ENCODE measurements around the gene HCAR1.
"Not testable (repeated sequence)": the region's sequence is repeated elsewhere in the genome, so short reads cannot be mapped to it uniquely, and the experiment has no call there.

Gene HCAR1

DNA sequence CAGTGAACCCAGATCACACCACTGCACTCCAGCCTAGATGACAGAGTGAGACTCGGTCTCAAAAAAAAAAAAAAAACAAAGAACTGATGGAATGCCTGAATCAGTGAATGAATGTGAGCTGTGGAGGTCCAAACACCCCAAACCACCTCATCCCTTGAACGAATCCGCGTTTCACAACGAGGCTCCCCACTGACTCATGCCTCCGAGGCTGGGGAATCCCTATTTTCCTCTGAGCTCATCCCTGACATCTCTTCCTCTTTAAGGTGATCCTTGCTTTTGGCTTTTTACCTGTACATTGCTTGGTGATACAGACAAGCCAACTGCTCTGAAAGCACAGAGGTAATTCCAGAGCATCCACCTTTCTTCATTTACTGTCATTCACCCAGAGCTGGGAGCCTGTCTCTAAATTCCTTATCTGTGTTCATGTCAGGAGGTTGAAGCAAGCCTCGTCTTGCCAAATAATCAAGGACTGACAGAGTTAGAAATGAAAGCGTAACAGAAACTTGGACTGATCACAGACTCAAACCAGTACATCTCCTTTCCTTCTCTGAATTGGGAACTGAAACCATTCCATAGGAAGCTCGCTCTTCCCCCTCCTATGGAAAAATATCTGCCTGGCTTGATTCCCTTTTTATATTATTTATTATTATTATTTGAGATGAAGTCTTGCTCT is 30.5 kb downstream of the HCAR1 start:
- not testable (repeated sequence) for H3K36me3 ChIP-seq (ENCODE audit: control insufficient read depth, insufficient read depth, low read length); H3K27me3 ChIP-seq (ENCODE audit: control insufficient read depth, insufficient read depth, low read length); DNase-seq (ENCODE audit: low read depth, low spot score); H3K4me3 ChIP-seq (ENCODE audit: low read length); H3K9me3 ChIP-seq (ENCODE audit: control insufficient read depth, insufficient read depth, low read length); H3K4me1 ChIP-seq (ENCODE audit: control insufficient read depth, insufficient read depth, low read length); H3K27ac ChIP-seq (ENCODE audit: low read length)
- no CpG with 5 or more reads among the region's 9 CpGs for WGBS (ENCODE audit: insufficient coverage, insufficient read length)

GRCh38 chr12:122696922-122697321 is 33.7 kb downstream of the HCAR1 start:
- H3K27me3 ChIP-seq (ENCODE audit: control insufficient read depth, insufficient read depth, low read length); DNase-seq (ENCODE audit: low read depth, low spot score); H3K36me3 ChIP-seq (ENCODE audit: control insufficient read depth, insufficient read depth, low read length); H3K4me1 ChIP-seq (ENCODE audit: control insufficient read depth, insufficient read depth, low read length); H3K27ac ChIP-seq (ENCODE audit: low read length); H3K4me3 ChIP-seq (ENCODE audit: low read length); H3K9me3 ChIP-seq (ENCODE audit: control insufficient read depth, insufficient read depth, low read length): not testable (repeated sequence)
- no CpG with 5 or more reads among the region's 2 CpGs for WGBS (ENCODE audit: insufficient coverage, insufficient read length)

GRCh38 chr12:122691566-122691965 is 39.1 kb downstream of the HCAR1 start:
- Histone ChIP-seq H3K4me1 (ENCODE audit: control insufficient read depth, insufficient read depth, low read length) (no peaks in the 10 kb centered on the region), H3K27ac (ENCODE audit: low read length) (no peak overlapping the region), H3K9me3 (ENCODE audit: control insufficient read depth, insufficient read depth, low read length) (no peaks in the 10 kb centered on the region), H3K4me3 (ENCODE audit: low read length) (no peak overlapping the region), H3K36me3 (ENCODE audit: control insufficient read depth, insufficient read depth, low read length) (no peaks in the 10 kb centered on the region), H3K27me3 (ENCODE audit: control insufficient read depth, insufficient read depth, low read length) (no peaks in the 10 kb centered on the region)
- WGBS (ENCODE audit: insufficient coverage, insufficient read length) = no CpG with 5 or more reads among the region's 3 CpGs
- no peak for DNase-seq (ENCODE audit: low read depth, low spot score)

GRCh38 chr12:122688291-122688690 is 42.4 kb downstream of the HCAR1 start:
- no CpG with 5 or more reads among the region's 3 CpGs for WGBS (ENCODE audit: insufficient coverage, insufficient read length)
- H3K27ac ChIP-seq (ENCODE audit: low read length) = no peak overlapping the region
- H3K4me1 ChIP-seq (ENCODE audit: control insufficient read depth, insufficient read depth, low read length) = no peaks in the 10 kb centered on the region

DNA sequence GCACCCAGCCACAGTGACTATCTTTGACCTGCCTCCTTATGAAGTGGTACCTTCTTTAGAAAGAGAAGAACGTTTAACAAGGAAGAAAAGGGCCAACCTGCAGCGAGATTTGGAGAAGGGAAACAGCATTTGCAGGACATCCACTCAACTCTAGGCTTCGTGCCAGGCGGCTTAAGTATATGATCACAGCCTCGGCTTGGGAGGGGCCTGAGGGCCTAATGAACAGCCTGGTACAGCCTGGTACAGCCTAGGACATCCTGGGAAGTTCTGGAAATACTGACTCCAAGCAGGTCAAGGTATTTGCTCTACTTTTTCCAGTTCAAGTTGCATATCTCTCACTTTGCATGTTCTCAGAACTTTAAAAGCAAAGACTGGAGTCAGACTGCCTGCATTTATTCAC is 43.6 kb downstream of the HCAR1 start:
- WGBS (ENCODE audit: insufficient coverage, insufficient read length) = no CpG with 5 or more reads among the region's 5 CpGs
- Histone ChIP-seq H3K4me1 (ENCODE audit: control insufficient read depth, insufficient read depth, low read length) (no peaks in the 10 kb centered on the region), H3K27me3 (ENCODE audit: control insufficient read depth, insufficient read depth, low read length) (no peaks in the 10 kb centered on the region; the same call in 1 of the 2 replicates), H3K4me3 (ENCODE audit: low read length) (no peak overlapping the region), H3K27ac (ENCODE audit: low read length) (no peak overlapping the region), H3K9me3 (ENCODE audit: control insufficient read depth, insufficient read depth, low read length) (no peaks in the 10 kb centered on the region), H3K36me3 (ENCODE audit: control insufficient read depth, insufficient read depth, low read length) (no peaks in the 10 kb centered on the region)
- no peak for DNase-seq (ENCODE audit: low read depth, low spot score)

More at GRCh38 chr12:122688291-122688690, 42.4 kb downstream of the HCAR1 start:
- DNase-seq (ENCODE audit: low read depth, low spot score) = no peak
- H3K9me3 ChIP-seq (ENCODE audit: control insufficient read depth, insufficient read depth, low read length) = no peaks in the 10 kb centered on the region
- H3K4me3 ChIP-seq (ENCODE audit: low read length) = no peak overlapping the region
- H3K27me3 ChIP-seq (ENCODE audit: control insufficient read depth, insufficient read depth, low read length) = no peaks in the 10 kb centered on the region
- H3K36me3 ChIP-seq (ENCODE audit: control insufficient read depth, insufficient read depth, low read length) = no peaks in the 10 kb centered on the region

DNA sequence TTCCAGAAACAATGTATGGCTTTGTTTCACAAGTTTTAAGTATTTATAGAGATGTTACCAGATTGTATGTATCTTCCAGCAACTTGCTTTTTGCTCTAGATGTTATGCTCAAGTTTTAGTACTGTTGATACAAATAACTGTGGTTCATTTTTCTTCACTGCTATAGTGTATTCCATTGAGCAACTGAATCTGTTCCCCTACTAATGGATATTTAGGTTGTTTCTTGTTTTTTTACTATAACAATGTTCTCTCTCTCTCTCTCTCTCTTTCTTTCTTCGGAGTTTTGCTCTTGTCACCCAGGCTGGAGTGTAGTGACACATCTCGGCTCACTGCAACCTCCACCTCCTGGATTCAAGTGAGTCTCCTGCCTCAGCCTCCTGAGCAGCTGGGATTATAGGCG is 44.1 kb downstream of the HCAR1 start:
- Histone ChIP-seq H3K4me1 (ENCODE audit: control insufficient read depth, insufficient read depth, low read length) (no peaks in the 10 kb centered on the region), H3K9me3 (ENCODE audit: control insufficient read depth, insufficient read depth, low read length) (no peaks in the 10 kb centered on the region), H3K4me3 (ENCODE audit: low read length) (no peak overlapping the region), H3K36me3 (ENCODE audit: control insufficient read depth, insufficient read depth, low read length) (no peaks in the 10 kb centered on the region), H3K27me3 (ENCODE audit: control insufficient read depth, insufficient read depth, low read length) (no peaks in the 10 kb centered on the region; the same call in 1 of the 2 replicates), H3K27ac (ENCODE audit: low read length) (no peak overlapping the region)
- no CpG with 5 or more reads among the region's 3 CpGs for WGBS (ENCODE audit: insufficient coverage, insufficient read length)
- DNase-seq (ENCODE audit: low read depth, low spot score) = no peak

DNA sequence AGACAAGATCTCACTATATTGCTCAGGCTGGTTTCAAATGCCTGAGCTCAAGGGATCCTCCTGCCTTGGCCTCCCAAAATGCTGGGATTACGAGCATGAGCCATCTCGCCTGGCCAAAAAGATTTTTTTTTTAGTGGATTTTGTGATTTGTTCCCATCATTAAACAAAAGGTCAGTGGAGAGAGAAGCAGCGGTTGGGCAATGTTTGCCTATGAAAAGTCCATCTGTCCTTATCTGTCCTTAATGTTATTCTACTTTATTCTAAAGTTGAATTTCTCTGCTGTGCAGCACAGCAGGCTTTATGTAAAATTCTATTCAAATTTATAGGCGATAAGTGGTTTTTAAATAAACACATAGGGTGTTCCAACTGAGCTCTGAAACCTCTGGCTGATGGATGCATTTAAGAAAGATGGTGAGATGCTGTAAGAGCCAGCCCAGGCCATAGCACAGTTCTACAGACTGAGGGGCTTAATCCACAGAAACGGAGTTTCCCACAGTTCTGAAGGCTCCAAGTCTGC is 46.3 kb downstream of the HCAR1 start:
- no peaks in the 10 kb centered on the region for H3K36me3 ChIP-seq (ENCODE audit: control insufficient read depth, insufficient read depth, low read length)
- H3K4me1 ChIP-seq (ENCODE audit: control insufficient read depth, insufficient read depth, low read length) = no peaks in the 10 kb centered on the region
- no CpG with 5 or more reads among the region's 5 CpGs for WGBS (ENCODE audit: insufficient coverage, insufficient read length)
- no peak overlapping the region for H3K4me3 ChIP-seq (ENCODE audit: low read length)
- H3K27ac ChIP-seq (ENCODE audit: low read length) = no peak overlapping the region
- DNase-seq (ENCODE audit: low read depth, low spot score) = no peak
- no peaks in the 10 kb centered on the region for H3K9me3 ChIP-seq (ENCODE audit: control insufficient read depth, insufficient read depth, low read length)
- no peaks in the 10 kb centered on the region; the same call in 1 of the 2 replicates for H3K27me3 ChIP-seq (ENCODE audit: control insufficient read depth, insufficient read depth, low read length)

DNA sequence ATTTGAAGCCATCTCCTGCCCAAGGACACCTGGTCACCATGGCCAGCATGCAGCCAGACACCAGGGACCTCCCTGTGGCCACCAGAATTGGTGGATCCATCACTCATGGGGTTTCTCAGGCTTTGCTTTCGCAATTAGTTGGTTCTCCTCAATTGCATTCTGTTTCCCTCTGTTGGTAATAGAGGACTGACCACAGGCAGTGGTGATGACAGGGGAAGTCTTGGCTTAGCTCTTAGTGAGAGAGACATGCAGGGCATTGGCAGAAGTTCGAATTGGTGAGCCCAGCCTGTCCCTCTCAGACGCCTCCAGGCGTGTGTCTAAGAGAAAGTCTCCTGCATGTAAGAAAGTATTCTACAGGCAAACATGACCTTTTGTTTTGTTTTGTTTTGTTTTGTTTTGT is 48.8 kb downstream of the HCAR1 start:
- Histone ChIP-seq H3K27me3 (ENCODE audit: control insufficient read depth, insufficient read depth, low read length) (no peaks in the 10 kb centered on the region; the same call in 1 of the 2 replicates), H3K27ac (ENCODE audit: low read length) (no peak overlapping the region), H3K36me3 (ENCODE audit: control insufficient read depth, insufficient read depth, low read length) (no peaks in the 10 kb centered on the region), H3K4me1 (ENCODE audit: control insufficient read depth, insufficient read depth, low read length) (no peaks in the 10 kb centered on the region), H3K9me3 (ENCODE audit: control insufficient read depth, insufficient read depth, low read length) (no peaks in the 10 kb centered on the region), H3K4me3 (ENCODE audit: low read length) (no peak overlapping the region)
- no peak for DNase-seq (ENCODE audit: low read depth, low spot score)
- WGBS (ENCODE audit: insufficient coverage, insufficient read length) = no CpG with 5 or more reads among the region's 4 CpGs

DNA sequence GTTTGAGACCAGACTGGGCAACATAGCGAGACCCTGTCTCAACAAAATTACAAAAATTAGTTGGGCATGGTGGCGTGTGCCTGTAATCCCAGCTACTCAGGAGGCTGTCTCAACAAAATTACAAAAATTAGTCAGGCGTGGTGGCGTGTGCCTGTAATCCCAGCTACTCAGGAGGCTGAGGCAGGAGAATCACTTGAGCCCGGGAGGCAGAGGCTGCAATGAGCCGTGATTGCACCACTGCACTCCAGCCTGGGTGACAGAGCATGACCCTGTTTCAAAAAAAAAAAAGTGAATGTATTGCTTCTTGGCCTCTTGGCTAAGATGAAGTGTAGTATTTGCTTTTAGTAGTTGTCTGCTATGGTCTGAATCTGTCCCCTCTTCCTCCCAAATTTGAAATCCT is 49.7 kb downstream of the HCAR1 start:
- WGBS (ENCODE audit: insufficient coverage, insufficient read length) = no CpG with 5 or more reads among the region's 6 CpGs

GRCh38 chr12:122676781-122677180 is 53.9 kb downstream of the HCAR1 start:
- H3K4me1 ChIP-seq (ENCODE audit: control insufficient read depth, insufficient read depth, low read length); H3K4me3 ChIP-seq (ENCODE audit: low read length); H3K27ac ChIP-seq (ENCODE audit: low read length); H3K27me3 ChIP-seq (ENCODE audit: control insufficient read depth, insufficient read depth, low read length); H3K9me3 ChIP-seq (ENCODE audit: control insufficient read depth, insufficient read depth, low read length); DNase-seq (ENCODE audit: low read depth, low spot score); H3K36me3 ChIP-seq (ENCODE audit: control insufficient read depth, insufficient read depth, low read length): not testable (repeated sequence)
- WGBS (ENCODE audit: insufficient coverage, insufficient read length) = no CpG with 5 or more reads among the region's 32 CpGs

More for the DNA sequence above, 49.7 kb downstream of the HCAR1 start:
- H3K27ac ChIP-seq (ENCODE audit: low read length); H3K4me1 ChIP-seq (ENCODE audit: control insufficient read depth, insufficient read depth, low read length); H3K36me3 ChIP-seq (ENCODE audit: control insufficient read depth, insufficient read depth, low read length); H3K4me3 ChIP-seq (ENCODE audit: low read length); H3K27me3 ChIP-seq (ENCODE audit: control insufficient read depth, insufficient read depth, low read length); H3K9me3 ChIP-seq (ENCODE audit: control insufficient read depth, insufficient read depth, low read length); DNase-seq (ENCODE audit: low read depth, low spot score): not testable (repeated sequence)
